ENCODE data around the gene DOK1. TPM values are rescaled to one million over a fixed set of nuclear protein-coding genes. Genes with fewer than 3 reads are reported as not detected.

The DOK1 gene
- total RNA-seq, 1 donor from 2014 or later = 35.7 TPM

- no peak for TF ChIP-seq CTCF (conservative IDR thresholded peaks at IDR 0.05; ENCODE audit: low read depth, low read length)
- no peak for DNase-seq (ENCODE audit: low read depth)
- no peak overlapping the region for H3K4me3 ChIP-seq (ENCODE audit: low read depth, low read length)
Measured at GRCh38 chr2:74569686-74570085, 15.2 kb downstream of the DOK1 start.

- no peak for TF ChIP-seq CTCF (conservative IDR thresholded peaks at IDR 0.05; ENCODE audit: low read depth, low read length)
- H3K4me3 ChIP-seq (ENCODE audit: low read depth, low read length) = no peak overlapping the region
- no peak for DNase-seq (ENCODE audit: low read depth)
Measured at GRCh38 chr2:74571058-74571457, 16.5 kb downstream of the DOK1 start.

GRCh38 chr2:74572178-74572925 lies 17.8 kb downstream of the DOK1 start:
- no peak overlapping the region for H3K4me3 ChIP-seq (ENCODE audit: low read depth, low read length)
- DNase-seq (ENCODE audit: low read depth) = no peak
- peak; percentile 66 for TF ChIP-seq CTCF (conservative IDR thresholded peaks at IDR 0.05; ENCODE audit: low read depth, low read length)

- no peak for TF ChIP-seq CTCF (conservative IDR thresholded peaks at IDR 0.05; ENCODE audit: low read depth, low read length)
- no peak overlapping the region for H3K4me3 ChIP-seq (ENCODE audit: low read depth, low read length)
Measured at GRCh38 chr2:74573747-74574562, 19.4 kb downstream of the DOK1 start.

GRCh38 chr2:74575320-74575719 lies 20.8 kb downstream of the DOK1 start:
- H3K4me3 ChIP-seq (ENCODE audit: low read depth, low read length) = no peak overlapping the region
- no peak for TF ChIP-seq CTCF (conservative IDR thresholded peaks at IDR 0.05; ENCODE audit: low read depth, low read length)
- DNase-seq (ENCODE audit: low read depth) = no peak

More at GRCh38 chr2:74573747-74574562, 19.4 kb downstream of the DOK1 start:
- no peak for DNase-seq (ENCODE audit: low read depth)

GRCh38 chr2:74576211-74576862 lies 21.8 kb downstream of the DOK1 start:
- H3K4me3 ChIP-seq (ENCODE audit: low read depth, low read length) = no peak overlapping the region
- DNase-seq (ENCODE audit: low read depth) = no peak
- no peak for TF ChIP-seq CTCF (conservative IDR thresholded peaks at IDR 0.05; ENCODE audit: low read depth, low read length)
